B cell (primary cell): Measurements from ENCODE around the gene TIAM1. TPM values are rescaled to one million over a fixed set of nuclear protein-coding genes. Genes with fewer than 3 reads are reported as not detected.

Source experiments
- ATAC-seq: fragments of 200-7000 bp; cut with Tn5 transposase; one replicate; pipeline ENCODE4 v1.10.0; 2021; ENCODE audit warnings: low read depth, mild to moderate bottlenecking, moderate number of reproducible peaks, moderate library complexity
- CTCF ChIA-PET: fragments of 350-600 bp; sonication (Branson Sonifier 250); formaldehyde crosslinking; loops from one replicate; lab custom pipeline; 2021; ENCODE audit warnings: antibody characterized with exemption, inconsistent platforms; lab: Charles Lee
- POLR2A ChIA-PET: fragments of 350-600 bp; sonication (Branson Sonifier 250); formaldehyde crosslinking; loops from one replicate; lab custom pipeline; 2021; ENCODE audit warnings: antibody characterized with exemption; lab: Charles Lee
- DNase-seq: peaks from one replicate; pipeline ENCODE4 v3.0.0; 2013
- H2AFZ ChIP-seq: 2 replicates; pipeline ENCODE4 v1.6.1; 2012; ENCODE audit warnings: mild to moderate bottlenecking, low read depth, low read length; ENCODE audit not compliant: insufficient read depth, poor library complexity, severe bottlenecking
- H3K27ac ChIP-seq, 2 donors: 1 replicate in 1 of 2; 2 replicates in 1 of 2; pipeline ENCODE4 v1.5.1; 2012 to 2013; ENCODE audit warnings: low read length in 2 of 2, mild to moderate bottlenecking in 2 of 2, moderate library complexity in 1 of 2
- H3K27me3 ChIP-seq, 4 experiments: fragments of 200-600 bp in 1 of 4; sonication (generic) in 1 of 4; replicated peaks in 1 of 4; 1 replicate in 2 of 4; 2 replicates in 2 of 4; pipeline versions ENCODE4 v1.6.1 to v1.7.0; 2013 to 2016; ENCODE audit warnings: low read length in 3 of 4, mild to moderate bottlenecking in 2 of 4, mixed read lengths in 1 of 4, moderate library complexity in 1 of 4; ENCODE audit not compliant: insufficient read depth in 4 of 4, control insufficient read depth in 3 of 4; ENCODE audit errors: control extremely low read depth in 1 of 4
- H3K36me3 ChIP-seq, 2 experiments: replicated peaks in 1 of 2; 1 replicate in 1 of 2; 2 replicates in 1 of 2; pipeline versions ENCODE4 v1.6.1 to v1.7.1; 2013; ENCODE audit warnings: low read length in 1 of 2; ENCODE audit not compliant: insufficient read depth in 2 of 2, control insufficient read depth in 1 of 2; ENCODE audit errors: control extremely low read depth in 1 of 2, extremely low read depth in 1 of 2
- H3K4me1 ChIP-seq, 2 donors: fragments of 200-600 bp in 1 of 2; sonication (generic) in 1 of 2; 1 replicate in 1 of 2; 2 replicates in 1 of 2; pipeline versions ENCODE4 v1.5.1 to v1.6.1; 2013 to 2017; ENCODE audit warnings: low read length in 2 of 2; ENCODE audit not compliant: control insufficient read depth in 2 of 2, insufficient read depth in 2 of 2
- H3K4me2 ChIP-seq: replicated peaks from 2 replicates; pipeline ENCODE3; 2012; ENCODE audit warnings: mild to moderate bottlenecking, low read depth, low read length; ENCODE audit not compliant: poor library complexity, severe bottlenecking
- H3K4me3 ChIP-seq, 5 experiments: fragments of 200-600 bp in 1 of 5; sonication (generic) in 1 of 5; 1 replicate in 3 of 5; 2 replicates in 2 of 5; pipeline versions ENCODE4 v1.5.1 to v1.7.0; 2011 to 2016; ENCODE audit warnings: low read length in 4 of 5, mild to moderate bottlenecking in 4 of 5, low read depth in 2 of 5, control low read depth in 1 of 5, moderate library complexity in 1 of 5; ENCODE audit not compliant: insufficient read depth in 1 of 5; ENCODE audit errors: control extremely low read depth in 1 of 5, extremely low read depth in 1 of 5
- H3K79me2 ChIP-seq: fragments of 200-600 bp; sonication (generic); one replicate; pipeline ENCODE4 v1.6.0; 2016; ENCODE audit warnings: low read length; ENCODE audit not compliant: control insufficient read depth, insufficient read depth
- H3K9ac ChIP-seq: fragments of 200-600 bp; sonication (generic); 2 replicates; pipeline ENCODE4 v1.6.1; 2017; ENCODE audit warnings: mild to moderate bottlenecking, low read length, moderate library complexity
- H3K9me3 ChIP-seq, 3 donors: one replicate each; pipeline versions ENCODE4 v1.6.1 to v1.7.1; 2013; ENCODE audit warnings: low read length in 2 of 3; ENCODE audit not compliant: control insufficient read depth in 2 of 3, insufficient read depth in 1 of 3; ENCODE audit errors: control extremely low read depth in 1 of 3
- H4K20me1 ChIP-seq: 2 replicates; pipeline ENCODE4 v1.6.0; 2012; ENCODE audit warnings: mild to moderate bottlenecking, low read length; ENCODE audit not compliant: insufficient read depth, control insufficient read depth, poor library complexity, severe bottlenecking
- H3K27ac Mint-ChIP-seq: one replicate; pipeline ENCODE4 v1.8.0; 2021; ENCODE audit warnings: mixed read lengths
- H3K27me3 Mint-ChIP-seq: one replicate; pipeline ENCODE4 v1.8.0; 2021; ENCODE audit warnings: mixed read lengths
- H3K4me1 Mint-ChIP-seq: one replicate; pipeline ENCODE4 v1.8.0; 2021; ENCODE audit warnings: mixed read lengths
- H3K4me3 Mint-ChIP-seq: one replicate; pipeline ENCODE4 v1.8.0; 2021; ENCODE audit warnings: mixed read lengths
- H3K9me3 Mint-ChIP-seq: one replicate; pipeline ENCODE4 v1.8.0; 2022; ENCODE audit warnings: mixed read lengths; ENCODE audit not compliant: insufficient read depth
- EZH2 ChIP-seq: IDR thresholded peaks from 2 replicates; pipeline ENCODE4 v1.6.1; 2012; ENCODE audit warnings: borderline replicate concordance, low read depth, mild to moderate bottlenecking, moderate library complexity, low read length; ENCODE audit not compliant: insufficient read depth, poor library complexity, severe bottlenecking
- WGBS: methylation state at CpG from one replicate; pipeline ENCODE4 v1.1.5; 2013; ENCODE audit warnings: missing lambda C conversion rate; ENCODE audit not compliant: insufficient coverage; 5-methylcytosine and 5-hydroxymethylcytosine counted together
- intact Hi-C: fragments of 100-400 bp; cut with micrococcal nuclease; formaldehyde crosslinking; loops from one replicate; pipeline ENCODE4 v1.10.0; 2022
- polyA plus RNA-seq: library from polyadenylated mRNA; depleted of rRNA; stranded (reverse); fragments of >200 nt; gene quantifications from 2 replicates; pipeline ENCODE4 v1.2.3, GENCODE V29; 2012
- total RNA-seq, 2 donors: library from RNA; stranded (reverse); fragments of 120-200 nt in 1 of 2; gene quantifications; 1 replicate in 1 of 2; 2 replicates in 1 of 2; pipeline versions ENCODE4 v1.2.3 to v1.2.4, GENCODE V29; 2013 to 2022
- TF ChIP-seq, protein P1 (sequence below): fragments of 200-600 bp; IDR thresholded peaks from one replicate; pipeline ENCODE4 v1.8.0; 2022; ENCODE audit warnings: antibody characterized with exemption, mild to moderate bottlenecking

TIAM1 gene
- total and polyA plus RNA-seq, 2 donors (not counting 1 experiment from before 2014, with no cell fraction given) = 0.51 to 1.0 TPM

DNA sequence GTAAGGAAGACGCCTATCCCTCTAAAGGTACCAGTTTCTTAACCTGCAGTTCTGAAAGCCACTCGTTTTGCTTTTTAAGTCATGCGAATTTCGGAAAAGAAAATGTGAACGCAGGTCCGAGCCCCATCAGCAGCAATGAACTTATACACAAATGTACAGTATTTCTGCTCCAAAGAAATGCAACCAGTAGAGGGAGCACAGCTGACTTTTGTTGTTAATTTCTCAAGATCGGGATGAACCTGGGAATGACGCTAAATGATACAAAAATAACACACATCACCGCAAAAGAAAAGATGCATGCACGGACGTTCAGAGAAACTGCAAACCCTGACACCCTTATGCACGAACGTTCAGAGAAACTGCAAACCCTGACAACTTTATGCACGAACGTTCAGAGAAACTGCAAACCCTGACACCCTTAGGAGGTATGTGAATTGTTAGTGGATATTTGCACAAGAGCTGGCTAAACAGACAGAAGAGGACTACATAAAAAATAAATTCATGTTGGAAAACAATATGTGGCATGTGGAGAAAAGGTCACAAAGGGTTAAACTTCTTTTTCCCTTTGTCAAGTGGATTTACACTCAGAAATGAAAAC is 3.5 kb upstream of the TIAM1 start:
- ATAC-seq = no peak
- H3K36me3 ChIP-seq = no peaks in the 10 kb centered on the region
- Mint-ChIP-seq H3K4me3 (no peak overlapping the region), H3K4me1 (peaks cover 18% of the 10 kb centered on the region), H3K27ac (no peak overlapping the region), H3K9me3 (no peaks in the 10 kb centered on the region), H3K27me3 (peaks cover 30% of the 10 kb centered on the region)
- H3K9ac ChIP-seq = no peak overlapping the region
- no peaks in the 10 kb centered on the region for H3K79me2 ChIP-seq
- no peak for TF ChIP-seq EZH2
- TF ChIP-seq, protein P1, sequence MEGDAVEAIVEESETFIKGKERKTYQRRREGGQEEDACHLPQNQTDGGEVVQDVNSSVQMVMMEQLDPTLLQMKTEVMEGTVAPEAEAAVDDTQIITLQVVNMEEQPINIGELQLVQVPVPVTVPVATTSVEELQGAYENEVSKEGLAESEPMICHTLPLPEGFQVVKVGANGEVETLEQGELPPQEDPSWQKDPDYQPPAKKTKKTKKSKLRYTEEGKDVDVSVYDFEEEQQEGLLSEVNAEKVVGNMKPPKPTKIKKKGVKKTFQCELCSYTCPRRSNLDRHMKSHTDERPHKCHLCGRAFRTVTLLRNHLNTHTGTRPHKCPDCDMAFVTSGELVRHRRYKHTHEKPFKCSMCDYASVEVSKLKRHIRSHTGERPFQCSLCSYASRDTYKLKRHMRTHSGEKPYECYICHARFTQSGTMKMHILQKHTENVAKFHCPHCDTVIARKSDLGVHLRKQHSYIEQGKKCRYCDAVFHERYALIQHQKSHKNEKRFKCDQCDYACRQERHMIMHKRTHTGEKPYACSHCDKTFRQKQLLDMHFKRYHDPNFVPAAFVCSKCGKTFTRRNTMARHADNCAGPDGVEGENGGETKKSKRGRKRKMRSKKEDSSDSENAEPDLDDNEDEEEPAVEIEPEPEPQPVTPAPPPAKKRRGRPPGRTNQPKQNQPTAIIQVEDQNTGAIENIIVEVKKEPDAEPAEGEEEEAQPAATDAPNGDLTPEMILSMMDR = no peak
- WGBS = 84% methylated on average over 8 of the region's 15 CpGs
- peaks cover 8 to 9% of the 10 kb centered on the region in 2 donors for H3K4me1 ChIP-seq
- no peak overlapping the region for H3K27ac ChIP-seq
- H3K4me2 ChIP-seq = no peak overlapping the region
- peaks cover 0 to 5% (median 0%) of the 10 kb centered on the region in 3 donors for H3K9me3 ChIP-seq
- DNase-seq = no peak
- peaks cover 0 to 11% (median 6%) of the 10 kb centered on the region in 4 experiments for H3K27me3 ChIP-seq
- H4K20me1 ChIP-seq = no peaks in the 10 kb centered on the region
- no peak overlapping the region for H3K4me3 ChIP-seq
- POLR2A ChIA-PET = no interaction called here
- CTCF ChIA-PET = no interaction called here
- intact Hi-C loops = no loop called here
- H2AFZ ChIP-seq = no peak overlapping the region

DNA sequence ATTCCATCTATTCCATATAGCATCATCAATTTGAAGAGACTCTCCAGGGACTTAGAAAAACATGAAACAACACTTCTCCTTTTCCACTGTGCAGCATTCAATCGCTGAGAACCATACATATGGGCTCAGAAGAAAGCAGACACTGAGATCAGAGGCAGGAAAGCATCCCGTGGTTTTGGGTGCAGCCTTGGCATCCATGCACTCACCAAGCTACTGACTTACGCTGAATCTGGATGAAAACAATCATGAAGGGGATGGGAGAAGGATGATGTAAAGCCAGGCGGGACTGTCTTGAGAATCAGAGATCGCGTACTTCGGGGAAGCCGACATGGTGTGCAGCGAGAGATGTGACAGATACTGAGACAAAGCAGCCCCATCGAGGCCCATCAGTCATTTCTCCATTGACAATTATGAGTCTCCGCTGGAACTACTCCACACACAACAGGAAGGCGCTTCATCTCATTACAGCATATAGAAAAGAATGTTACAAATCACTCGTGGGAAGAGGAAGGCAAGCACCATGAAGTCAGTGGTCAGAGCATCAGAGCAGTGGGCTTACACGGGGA is 2.3 kb upstream of the TIAM1 start:
- ATAC-seq (no peak), DNase-seq (no peak)
- no peak overlapping the region for H3K4me3 Mint-ChIP-seq
- Histone ChIP-seq H3K27me3 (peaks cover 0 to 11% (median 6%) of the 10 kb centered on the region in 4 experiments), H3K4me2 (no peak overlapping the region), H4K20me1 (no peaks in the 10 kb centered on the region), H2AFZ (no peak overlapping the region), H3K4me1 (peaks cover 8 to 9% of the 10 kb centered on the region in 2 donors), H3K36me3 (no peaks in the 10 kb centered on the region), H3K4me3 (no peak overlapping the region), H3K27ac (no peak overlapping the region), H3K9me3 (peaks cover 0 to 5% (median 0%) of the 10 kb centered on the region in 3 donors), H3K9ac (no peak overlapping the region), H3K79me2 (no peaks in the 10 kb centered on the region)
- ChIA-PET CTCF (no interaction called here), POLR2A (no interaction called here)
- TF ChIP-seq, protein P1 = no peak
- no peak for TF ChIP-seq EZH2
- peaks cover 35% of the 10 kb centered on the region for H3K27me3 Mint-ChIP-seq
- WGBS = 69% methylated on average over 9 of the region's 14 CpGs
- H3K27ac Mint-ChIP-seq = no peak overlapping the region
- H3K4me1 Mint-ChIP-seq = peaks cover 22% of the 10 kb centered on the region
- H3K9me3 Mint-ChIP-seq = no peaks in the 10 kb centered on the region
- intact Hi-C loops = no loop called here
